ENCODE data around the gene ZC4H2.

- TF ChIP-seq ETV6 (CRISPR knock-in tag; conservative IDR thresholded peaks at IDR 0.05): no peak
- TF ChIP-seq ZNF224 (CRISPR knock-in tag; IDR thresholded peaks at IDR 0.05): no peak
- no peak for TF ChIP-seq CENPX (CRISPR knock-in tag; IDR thresholded peaks at IDR 0.05)
- TF ChIP-seq ZNF205 (CRISPR knock-in tag; IDR thresholded peaks at IDR 0.05): no peak
- no peak for TF ChIP-seq CTCF (CRISPR knock-in tag; IDR thresholded peaks at IDR 0.05)
- no peak for TF ChIP-seq ZBTB25 (CRISPR knock-in tag; IDR thresholded peaks at IDR 0.05)
- TF ChIP-seq ZNF124 (CRISPR knock-in tag; IDR thresholded peaks at IDR 0.05): no peak
- no peak for TF ChIP-seq RELA (CRISPR knock-in tag; IDR thresholded peaks at IDR 0.05)
- no peak for TF ChIP-seq ZNF484 (CRISPR knock-in tag; IDR thresholded peaks at IDR 0.05; ENCODE audit: borderline replicate concordance, low read depth)
- no peak for TF ChIP-seq MYC (CRISPR knock-in tag; IDR thresholded peaks at IDR 0.05; ENCODE audit: borderline replicate concordance)
- TF ChIP-seq HNF1B (CRISPR knock-in tag; IDR thresholded peaks at IDR 0.05): no peak
These were observed 41.2 kb upstream of the ZC4H2 start for GRCh38 chrX:65017451-65017850.
